Spinal cord (tissue), 10 donors: ENCODE measurements around the gene CCNI. TPM values are rescaled to one million over a fixed set of nuclear protein-coding genes. Genes with fewer than 3 reads are reported as not detected.

Experiments used
- DNase-seq, 6 donors: peaks; one replicate each; pipeline versions ENCODE4 v3.0.0 to v3.0.0-alpha.2; 2013 to 2015; ENCODE audit warnings: low spot score in 6 of 6, low read depth in 4 of 6
- H3K27ac ChIP-seq: one replicate; pipeline ENCODE4 v1.5.1; 2013; ENCODE audit warnings: low read depth, low read length, control low read depth
- H3K27me3 ChIP-seq: one replicate; pipeline ENCODE4 v1.6.1; 2013; ENCODE audit warnings: low read length; ENCODE audit not compliant: control insufficient read depth, insufficient read depth
- H3K36me3 ChIP-seq: one replicate; pipeline ENCODE4 v1.6.1; 2013; ENCODE audit warnings: low read length; ENCODE audit not compliant: control insufficient read depth, insufficient read depth
- H3K4me1 ChIP-seq: one replicate; pipeline ENCODE4 v1.6.1; 2013; ENCODE audit warnings: low read length; ENCODE audit not compliant: control insufficient read depth, insufficient read depth
- H3K4me3 ChIP-seq: one replicate; pipeline ENCODE4 v1.5.1; 2013; ENCODE audit warnings: low read depth, low read length, control low read depth
- H3K9me3 ChIP-seq: one replicate; pipeline ENCODE4 v1.6.1; 2013; ENCODE audit warnings: low read length; ENCODE audit not compliant: control insufficient read depth, insufficient read depth
- WGBS: methylation state at CpG from one replicate; pipeline ENCODE4 v1.1.5; 2013; ENCODE audit warnings: missing lambda C conversion rate; ENCODE audit not compliant: insufficient coverage; 5-methylcytosine and 5-hydroxymethylcytosine counted together
- polyA plus RNA-seq, 2 donors: library from polyadenylated mRNA; unstranded; fragments of 120-200 nt; gene quantifications; one replicate each; pipeline ENCODE4 v1.2.1, GENCODE V29; 2013; ENCODE audit not compliant: insufficient read length in 2 of 2
- total RNA-seq, 2 donors: library from RNA; depleted of rRNA in 1 of 2; stranded (reverse); fragments of 120-200 nt in 1 of 2; fragments of >200 nt in 1 of 2; gene quantifications; one replicate each; pipeline versions ENCODE4 v1.2.3 to v1.2.4, GENCODE V29; 2013 to 2014
- donor health status: healthy.

CCNI gene
- total and polyA plus RNA-seq, 4 donors = 193 to 583 (median 396) TPM

- Histone ChIP-seq H3K27me3 (no peaks in the 10 kb centered on the region), H3K4me1 (no peaks in the 10 kb centered on the region), H3K9me3 (no peaks in the 10 kb centered on the region), H3K36me3 (no peaks in the 10 kb centered on the region), H3K27ac (no peak overlapping the region), H3K4me3 (no peak overlapping the region)
- peak in 1 of 6 donors; percentile 32 for DNase-seq
- WGBS = 100% methylated on average over 1 of the region's 1 CpG
Observed at GRCh38 chr4:77110730-77111129, 34.9 kb upstream of the CCNI start.

GRCh38 chr4:77104791-77105540 is 29.2 kb upstream of the CCNI start:
- H3K4me3 ChIP-seq = no peak overlapping the region
- H3K27me3 ChIP-seq = no peaks in the 10 kb centered on the region
- H3K27ac ChIP-seq = no peak overlapping the region
- H3K36me3 ChIP-seq = no peaks in the 10 kb centered on the region
- H3K4me1 ChIP-seq = peaks cover 3% of the 10 kb centered on the region
- 50% methylated on average over 4 of the region's 8 CpGs for WGBS
- peak in 5 of 6 donors; percentile 7 to 58 (median 20) for DNase-seq
- H3K9me3 ChIP-seq = no peaks in the 10 kb centered on the region

- Histone ChIP-seq H3K27me3 (no peaks in the 10 kb centered on the region), H3K9me3 (no peaks in the 10 kb centered on the region), H3K27ac (no peak overlapping the region), H3K4me1 (peaks cover 3% of the 10 kb centered on the region), H3K4me3 (no peak overlapping the region), H3K36me3 (no peaks in the 10 kb centered on the region)
- no peak for DNase-seq
- no CpG with 5 or more reads among the region's 1 CpG for WGBS
Observed at GRCh38 chr4:77104388-77104787, 28.6 kb upstream of the CCNI start.

- H3K4me3 ChIP-seq = no peak overlapping the region
- 83% methylated on average over 1 of the region's 2 CpGs for WGBS
- no peak overlapping the region for H3K27ac ChIP-seq
- no peak for DNase-seq
- no peaks in the 10 kb centered on the region for H3K36me3 ChIP-seq
- peaks cover 3% of the 10 kb centered on the region for H3K4me1 ChIP-seq
- no peaks in the 10 kb centered on the region for H3K9me3 ChIP-seq
- no peaks in the 10 kb centered on the region for H3K27me3 ChIP-seq
Observed at GRCh38 chr4:77100234-77100633, 24.4 kb upstream of the CCNI start.

GRCh38 chr4:77097611-77098010 is 21.8 kb upstream of the CCNI start:
- no peak overlapping the region for H3K4me3 ChIP-seq
- H3K36me3 ChIP-seq = no peaks in the 10 kb centered on the region
- H3K27ac ChIP-seq = no peak overlapping the region
- DNase-seq = no peak
- H3K27me3 ChIP-seq = no peaks in the 10 kb centered on the region
- H3K4me1 ChIP-seq = no peaks in the 10 kb centered on the region
- H3K9me3 ChIP-seq = no peaks in the 10 kb centered on the region

GRCh38 chr4:77095101-77095821 is 19.5 kb upstream of the CCNI start:
- WGBS = 72% methylated on average over 4 of the region's 6 CpGs
- Histone ChIP-seq H3K4me1 (no peaks in the 10 kb centered on the region), H3K9me3 (no peaks in the 10 kb centered on the region), H3K36me3 (no peaks in the 10 kb centered on the region), H3K27me3 (no peaks in the 10 kb centered on the region), H3K4me3 (no peak overlapping the region), H3K27ac (no peak overlapping the region)
- DNase-seq = peak in 2 of 6 donors; percentile 66 to 71

GRCh38 chr4:77094496-77094895 is 18.7 kb upstream of the CCNI start:
- Histone ChIP-seq H3K4me1 (no peaks in the 10 kb centered on the region), H3K9me3 (no peaks in the 10 kb centered on the region), H3K27ac (no peak overlapping the region), H3K36me3 (no peaks in the 10 kb centered on the region), H3K4me3 (no peak overlapping the region), H3K27me3 (no peaks in the 10 kb centered on the region)
- no CpG with 5 or more reads among the region's 3 CpGs for WGBS
- DNase-seq = no peak

GRCh38 chr4:77093401-77093800 is 17.6 kb upstream of the CCNI start:
- no peaks in the 10 kb centered on the region for H3K4me1 ChIP-seq
- no peaks in the 10 kb centered on the region for H3K9me3 ChIP-seq
- WGBS = no CpG with 5 or more reads among the region's 1 CpG
- no peaks in the 10 kb centered on the region for H3K36me3 ChIP-seq
- DNase-seq = no peak
- H3K27me3 ChIP-seq = no peaks in the 10 kb centered on the region
- H3K27ac ChIP-seq = no peak overlapping the region
- H3K4me3 ChIP-seq = no peak overlapping the region

GRCh38 chr4:77092975-77093374 is 17.2 kb upstream of the CCNI start:
- H3K36me3 ChIP-seq = no peaks in the 10 kb centered on the region
- no peak for DNase-seq
- H3K4me3 ChIP-seq = no peak overlapping the region
- H3K27me3 ChIP-seq = no peaks in the 10 kb centered on the region
- H3K9me3 ChIP-seq = no peaks in the 10 kb centered on the region
- H3K27ac ChIP-seq = no peak overlapping the region
- no peaks in the 10 kb centered on the region for H3K4me1 ChIP-seq
- WGBS = 80% methylated on average over 2 of the region's 2 CpGs

- Histone ChIP-seq H3K27me3 (no peaks in the 10 kb centered on the region), H3K4me3 (no peak overlapping the region), H3K36me3 (no peaks in the 10 kb centered on the region), H3K27ac (no peak overlapping the region), H3K4me1 (no peaks in the 10 kb centered on the region), H3K9me3 (no peaks in the 10 kb centered on the region)
- no peak for DNase-seq
Observed at GRCh38 chr4:77089866-77090265, 14.1 kb upstream of the CCNI start.
